Central memory CD4-positive, alpha-beta T cell (primary cell): ENCODE results near the gene ASPDH.

Experiments used
- DNase-seq: peaks from one replicate; pipeline ENCODE4 v3.0.0; 2022

ASPDH gene

DNA sequence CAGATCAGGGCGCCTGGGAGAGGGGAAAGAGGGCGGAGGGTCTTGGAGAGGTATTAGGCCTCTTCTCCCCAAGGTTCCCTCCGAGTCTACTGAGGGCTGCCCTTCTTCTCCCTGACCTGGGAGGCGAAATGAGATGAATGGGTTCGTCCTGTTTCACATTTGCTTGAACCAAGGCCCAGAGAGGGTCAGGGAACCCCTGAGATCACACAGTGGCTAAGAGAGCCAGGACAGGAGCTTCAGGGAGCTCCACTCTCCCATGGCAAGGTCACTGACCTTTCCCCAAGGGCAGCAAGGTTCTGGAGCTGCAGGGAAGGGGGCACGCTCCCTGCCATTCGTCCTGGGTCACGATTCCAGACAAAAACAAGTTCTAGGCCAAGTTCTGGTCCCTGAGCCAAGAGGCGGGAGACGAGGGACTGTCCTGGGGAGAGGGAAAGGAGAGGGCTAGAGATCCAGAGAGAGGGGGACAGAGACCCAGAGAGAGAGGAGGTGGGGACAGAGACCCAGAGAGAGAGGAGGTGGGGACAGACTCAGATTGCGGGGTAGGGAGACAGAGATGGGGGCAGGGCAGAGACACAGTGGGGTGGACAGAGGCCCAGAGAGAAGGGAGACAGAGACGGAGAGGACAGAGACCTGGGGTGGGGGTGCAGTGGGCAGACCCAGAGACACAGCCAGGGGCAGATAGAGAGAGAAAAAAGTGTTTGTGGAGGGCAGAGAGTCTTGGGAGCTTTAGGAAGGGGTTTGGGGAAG is 541 bp downstream of the ASPDH start:
- no peak for DNase-seq

DNA sequence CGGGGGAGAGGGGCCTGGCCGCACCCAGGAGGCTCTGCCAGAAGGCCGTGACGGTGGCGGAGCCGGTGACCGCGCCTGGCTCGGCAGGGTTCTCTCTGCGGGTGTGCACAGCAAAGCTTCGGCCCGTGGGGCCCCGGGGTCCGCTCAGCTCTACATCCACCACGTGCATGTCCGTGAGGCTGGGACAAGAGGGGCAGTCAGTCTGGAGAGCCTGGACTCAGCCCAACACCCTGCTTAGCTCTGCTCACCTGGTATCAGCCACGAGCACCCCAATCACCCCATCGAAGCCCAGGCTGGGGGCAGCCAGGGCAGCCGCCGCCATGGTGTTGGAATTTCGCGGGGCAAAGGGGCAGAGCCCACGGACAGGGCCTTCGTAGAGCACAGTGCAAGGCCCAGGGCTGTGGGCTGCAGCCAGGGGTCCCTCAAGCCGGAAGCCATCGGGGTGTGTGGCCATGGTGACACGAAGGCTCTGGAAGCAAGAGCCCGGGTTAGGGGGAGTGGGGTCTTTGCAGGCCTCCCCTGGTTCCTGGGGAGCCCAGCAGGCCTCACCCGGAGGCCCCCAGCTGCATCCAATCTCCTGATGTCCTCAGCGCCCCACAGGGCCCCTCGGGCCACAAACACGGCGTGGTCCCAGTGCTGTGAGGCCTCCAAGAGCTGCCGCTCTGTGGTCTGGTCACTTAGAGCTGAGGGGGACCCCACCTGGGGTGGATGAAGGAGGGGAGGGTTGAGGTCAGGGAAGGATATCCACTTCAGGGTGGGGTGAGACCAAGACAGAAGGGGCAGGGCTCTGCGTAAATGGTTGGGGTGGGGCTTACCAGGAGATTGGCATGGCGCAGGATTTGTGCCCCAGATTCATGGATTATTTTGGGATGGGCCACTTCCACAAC is 1.4 kb downstream of the ASPDH start:
- DNase-seq: no peak

DNA sequence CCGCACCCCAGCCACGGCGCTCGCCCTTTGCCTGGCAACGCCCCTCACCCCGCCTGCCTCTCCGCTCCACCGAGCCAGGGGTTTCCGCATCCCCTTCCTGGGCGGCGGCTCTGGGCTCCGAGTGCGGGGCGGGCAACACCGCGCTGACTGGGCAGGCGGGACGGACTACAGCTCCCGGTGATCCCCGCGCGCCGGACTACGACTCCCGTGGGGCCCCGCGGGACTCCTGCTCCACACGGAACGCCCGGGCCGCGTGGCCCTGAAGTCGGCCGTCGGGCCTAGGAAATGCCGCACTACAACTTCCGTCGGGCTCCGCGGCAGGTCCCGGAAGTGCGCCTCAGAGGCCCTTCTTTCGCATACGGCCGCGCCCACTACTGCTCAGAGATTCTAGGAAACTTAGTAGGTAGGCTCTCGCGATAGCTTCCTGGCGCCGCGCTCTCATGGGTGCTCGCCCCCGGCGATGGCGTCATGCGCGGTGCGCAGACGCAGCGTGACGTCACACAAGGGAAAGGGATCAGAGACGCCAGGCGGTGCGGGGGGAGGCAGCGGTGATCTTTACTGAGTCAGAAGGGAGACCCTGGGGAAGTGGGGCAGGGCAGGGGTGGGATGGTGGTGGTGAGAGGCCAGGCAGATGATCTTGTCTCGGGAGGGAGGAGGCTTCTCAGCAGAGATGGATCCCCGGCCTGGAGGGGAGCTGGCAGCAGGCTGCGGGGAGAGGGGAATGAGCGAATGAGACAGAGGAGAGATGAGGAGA is 2.5 kb downstream of the ASPDH start, which contains the start of gene JOSD2:
TSS of gene JOSD2 (minus strand) at position 123 of the 754 bp plus-strand sequence. CDS start 760 bp downstream, outside the sequence.
- peak; percentile 98 for DNase-seq

DNA sequence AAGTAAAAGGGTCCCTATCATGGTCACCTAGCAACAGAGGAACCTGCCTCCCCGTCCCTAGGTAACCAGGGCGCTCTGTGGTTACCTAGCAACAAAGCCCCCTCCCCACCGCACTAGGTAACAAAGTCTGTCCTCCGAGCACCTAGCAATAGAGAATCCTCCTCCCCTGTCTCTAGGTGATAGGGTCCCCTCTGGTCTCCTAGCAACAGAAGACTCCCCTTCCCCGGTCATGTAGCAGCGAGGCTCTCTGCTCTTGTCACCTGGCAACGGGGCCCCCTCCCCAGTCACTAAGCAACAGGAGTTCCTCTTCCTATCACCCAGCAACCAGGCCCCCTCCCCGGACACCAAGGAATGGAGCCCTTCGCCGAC is 3.0 kb downstream of the ASPDH start:
- no peak for DNase-seq

DNA sequence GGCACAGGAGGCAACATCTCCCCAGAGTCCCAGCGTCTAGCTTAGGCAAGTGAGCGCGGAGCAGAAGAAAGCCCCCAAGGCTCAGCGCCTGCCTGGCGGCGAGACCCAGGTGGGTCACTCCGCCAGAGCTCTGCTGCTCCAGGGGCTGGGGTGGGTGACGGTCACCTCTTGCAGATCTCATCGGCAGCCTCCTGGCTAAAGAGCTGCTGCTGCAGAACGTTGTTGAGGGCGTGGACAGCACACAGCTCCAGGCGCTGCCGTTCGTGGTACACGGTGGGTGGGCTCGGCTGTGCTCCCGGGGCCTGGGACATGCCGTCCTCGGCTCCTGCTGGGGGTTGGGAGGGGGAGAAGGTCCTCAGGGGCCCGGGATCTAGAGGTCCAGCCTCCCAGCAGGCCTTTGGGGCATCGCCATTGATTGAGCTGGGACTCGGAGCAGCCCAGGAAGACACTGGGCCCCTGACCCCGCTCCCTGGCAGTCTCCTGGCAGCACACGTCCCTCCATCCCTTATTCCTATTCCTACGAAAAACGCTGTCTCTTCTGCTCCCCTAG is 3.5 kb downstream of the ASPDH start:
- DNase-seq: no peak

DNA sequence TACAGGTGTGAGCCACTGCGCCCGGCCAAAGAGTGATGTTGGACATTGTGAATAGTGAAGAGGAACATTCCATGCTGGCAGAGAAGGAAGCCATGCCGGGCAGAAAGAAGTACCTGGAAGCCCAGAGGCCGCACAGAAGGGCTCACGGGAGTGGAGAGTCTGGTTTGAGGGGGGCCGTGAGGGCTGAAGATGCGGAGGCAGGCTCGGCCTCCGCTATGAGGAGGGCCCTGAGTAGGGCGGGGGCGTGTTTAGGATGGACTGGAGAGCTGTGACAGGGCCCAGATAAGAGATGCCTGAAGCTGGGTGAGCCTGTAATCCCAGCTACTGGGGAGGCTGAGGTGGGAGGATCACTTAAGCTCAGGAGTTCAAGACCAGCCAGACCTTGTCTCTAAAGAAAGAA is 4.3 kb downstream of the ASPDH start:
- no peak for DNase-seq

DNA sequence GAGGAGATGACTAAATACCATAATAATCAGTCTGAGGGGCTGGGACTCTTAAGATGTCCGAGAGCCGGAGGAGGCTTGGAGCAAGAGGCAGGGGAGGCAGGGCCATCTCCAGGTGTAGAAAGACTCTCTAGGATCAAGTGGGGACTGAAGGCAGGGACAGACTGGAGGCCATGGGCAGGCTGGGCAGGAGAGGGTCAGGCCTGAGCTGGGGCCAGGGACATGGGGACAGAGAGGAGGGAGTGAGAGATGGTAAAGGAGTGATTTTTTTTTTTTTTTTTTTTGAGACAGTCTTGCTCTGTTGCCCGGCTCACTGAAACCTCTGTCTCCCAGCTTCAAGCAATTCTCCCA is 4.9 kb downstream of the ASPDH start:
- DNase-seq: no peak

DNA sequence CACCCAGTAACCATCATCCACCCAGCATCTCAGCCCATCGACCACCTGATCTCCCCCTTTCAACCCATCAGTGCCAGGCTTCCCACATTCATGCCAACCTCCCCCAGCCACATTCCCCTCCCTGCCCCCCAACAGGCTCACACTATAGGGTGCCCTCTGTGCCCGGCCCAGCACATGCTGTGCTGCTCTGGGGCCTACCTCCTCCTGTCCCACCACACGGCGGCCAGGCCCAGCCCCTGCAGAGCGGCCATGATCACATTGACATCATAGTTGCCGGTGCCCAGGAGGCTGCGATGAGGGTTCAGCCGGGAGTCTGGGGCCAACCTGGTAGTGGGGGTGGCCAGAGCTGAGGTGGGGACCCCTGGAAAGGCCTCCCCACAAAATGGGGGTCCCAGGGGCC is 6.3 kb downstream of the ASPDH start:
- no peak for DNase-seq

DNA sequence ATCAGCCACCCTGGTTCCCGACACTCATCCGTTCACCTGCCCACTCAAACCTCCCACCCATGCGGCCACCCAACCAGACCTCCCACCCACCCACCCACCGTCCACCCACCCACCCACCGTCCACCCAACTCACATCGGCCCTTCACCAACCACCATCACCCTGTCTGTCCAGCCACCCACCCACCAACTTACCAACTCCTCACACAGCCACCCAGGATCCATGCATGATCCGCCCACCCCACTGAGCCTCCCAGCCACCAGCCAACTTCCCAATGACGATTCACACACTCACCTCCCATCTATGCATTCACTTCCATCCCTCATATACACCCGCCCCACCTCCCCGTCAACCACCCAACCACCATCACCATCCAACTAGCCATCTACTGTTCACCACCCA is 7.0 kb downstream of the ASPDH start:
- no peak for DNase-seq

DNA sequence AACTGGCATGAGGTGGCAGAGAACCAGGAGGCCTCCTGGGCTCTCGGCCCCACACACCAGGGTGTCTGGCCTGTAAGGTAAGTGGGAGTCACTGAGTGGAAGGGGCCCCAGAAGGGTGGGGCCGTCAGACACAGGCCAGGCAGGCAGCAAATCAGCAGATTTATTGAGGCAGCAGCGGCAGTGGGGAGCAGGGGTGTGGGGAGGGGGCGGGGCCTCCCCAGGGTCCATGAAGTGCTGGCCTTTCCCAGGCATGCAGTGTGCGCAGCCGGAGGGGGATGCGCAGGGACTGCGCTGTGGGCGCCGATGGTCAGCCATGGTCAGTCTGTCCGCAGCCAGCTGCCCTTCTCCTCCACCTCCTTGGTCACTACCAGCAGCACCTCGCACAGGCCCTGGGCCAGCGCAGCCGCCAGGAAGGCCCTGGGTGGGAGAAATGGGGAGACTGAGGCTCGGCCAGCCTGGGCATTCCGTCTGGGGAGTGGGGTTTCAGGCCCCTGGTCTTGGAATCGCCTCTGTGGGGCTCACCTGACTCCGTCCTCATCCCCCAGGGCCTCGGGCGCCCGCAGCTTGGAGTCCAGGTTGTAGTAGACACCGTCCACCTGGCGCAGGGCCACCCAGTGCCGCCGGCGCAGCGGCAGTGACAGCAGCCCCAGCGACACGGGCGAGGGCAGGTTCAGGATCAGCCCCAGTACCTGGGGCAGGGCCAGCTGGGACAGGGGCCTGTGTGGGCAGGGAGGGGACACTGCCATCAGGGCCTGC is 7.7 kb downstream of the ASPDH start:
- no peak for DNase-seq

DNA sequence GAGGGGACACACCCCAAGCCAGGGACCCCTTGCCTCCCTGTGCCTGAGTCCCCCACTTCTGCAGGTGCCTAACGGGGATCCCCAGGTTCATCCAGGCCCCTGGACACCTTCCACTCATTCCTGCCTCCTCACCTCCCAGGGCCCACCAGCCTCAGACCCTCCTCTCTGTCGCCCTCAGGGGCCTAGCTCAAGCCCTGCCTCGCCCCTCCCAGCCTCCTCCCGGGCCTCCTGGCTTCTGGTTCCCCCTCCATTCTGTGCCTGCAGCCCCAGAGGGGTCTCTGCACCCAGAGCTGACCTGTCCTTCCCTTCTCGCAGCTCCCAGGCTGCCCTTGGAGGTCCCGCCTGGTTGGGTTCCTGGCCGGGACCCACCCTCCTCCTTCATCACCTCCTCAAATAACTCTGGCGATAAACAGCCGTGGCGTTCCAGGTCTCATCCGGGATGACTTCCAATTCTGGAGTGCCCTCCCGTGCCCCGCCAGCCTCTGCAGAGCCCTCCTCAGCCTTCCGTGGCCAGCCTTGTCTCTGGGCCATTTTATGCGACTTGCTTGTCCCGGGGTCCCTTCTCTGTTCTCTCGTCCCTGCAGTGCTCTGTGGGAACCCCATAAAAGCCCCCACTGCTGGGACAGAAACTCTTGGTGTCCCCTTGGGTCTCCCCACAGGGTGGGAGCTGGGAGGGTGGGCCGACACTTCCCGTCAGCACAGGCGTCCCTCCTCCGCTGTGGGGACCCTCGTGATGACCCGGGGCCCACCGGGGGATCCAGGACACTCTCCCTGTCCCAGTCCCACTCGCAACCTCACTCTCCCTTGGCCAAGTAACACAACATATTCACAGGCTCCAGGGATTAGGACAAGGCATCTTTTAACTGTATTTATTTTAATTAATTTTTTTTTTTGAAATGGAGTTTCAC is 11.9 kb downstream of the ASPDH start:
- no peak for DNase-seq

DNA sequence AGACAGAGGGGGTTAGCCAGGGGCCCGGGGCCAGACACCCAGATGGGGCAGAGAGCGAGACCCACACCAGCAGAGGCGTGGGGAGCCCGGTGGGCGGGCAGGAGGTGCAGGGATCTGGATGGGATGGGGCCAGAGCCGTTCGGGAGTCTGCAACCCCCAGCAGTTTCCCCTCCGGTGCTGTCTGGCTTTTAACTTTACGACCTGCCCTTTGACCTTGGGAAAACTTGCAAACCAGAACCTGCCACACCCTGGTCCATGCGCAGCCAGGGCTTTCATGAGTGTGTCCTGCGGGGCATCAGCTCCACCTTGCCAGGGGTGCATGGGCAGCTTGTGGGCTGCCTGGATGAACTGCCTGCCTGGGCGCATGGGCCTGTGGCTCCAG is 12.5 kb downstream of the ASPDH start:
- no peak for DNase-seq

DNA sequence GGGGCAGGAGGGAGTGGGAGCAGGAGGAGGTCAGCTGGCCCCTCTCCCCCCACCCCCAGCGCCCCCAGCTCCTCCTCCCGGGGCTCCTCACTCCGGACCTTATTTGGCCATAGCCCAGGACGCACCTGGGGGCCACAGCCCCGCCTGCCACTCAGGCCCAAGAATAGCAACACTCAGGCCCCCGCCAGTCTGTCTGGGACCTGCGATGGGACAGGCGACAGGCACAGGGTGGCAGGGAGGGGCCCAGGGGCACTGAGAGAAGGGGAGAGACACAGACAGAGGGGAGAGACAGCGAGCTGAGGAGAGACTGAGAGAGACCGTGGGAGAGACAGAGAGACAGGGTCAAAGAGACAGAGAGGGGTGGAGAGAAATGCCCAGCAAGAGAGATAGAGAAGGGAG is 13.0 kb downstream of the ASPDH start:
- no peak for DNase-seq

DNA sequence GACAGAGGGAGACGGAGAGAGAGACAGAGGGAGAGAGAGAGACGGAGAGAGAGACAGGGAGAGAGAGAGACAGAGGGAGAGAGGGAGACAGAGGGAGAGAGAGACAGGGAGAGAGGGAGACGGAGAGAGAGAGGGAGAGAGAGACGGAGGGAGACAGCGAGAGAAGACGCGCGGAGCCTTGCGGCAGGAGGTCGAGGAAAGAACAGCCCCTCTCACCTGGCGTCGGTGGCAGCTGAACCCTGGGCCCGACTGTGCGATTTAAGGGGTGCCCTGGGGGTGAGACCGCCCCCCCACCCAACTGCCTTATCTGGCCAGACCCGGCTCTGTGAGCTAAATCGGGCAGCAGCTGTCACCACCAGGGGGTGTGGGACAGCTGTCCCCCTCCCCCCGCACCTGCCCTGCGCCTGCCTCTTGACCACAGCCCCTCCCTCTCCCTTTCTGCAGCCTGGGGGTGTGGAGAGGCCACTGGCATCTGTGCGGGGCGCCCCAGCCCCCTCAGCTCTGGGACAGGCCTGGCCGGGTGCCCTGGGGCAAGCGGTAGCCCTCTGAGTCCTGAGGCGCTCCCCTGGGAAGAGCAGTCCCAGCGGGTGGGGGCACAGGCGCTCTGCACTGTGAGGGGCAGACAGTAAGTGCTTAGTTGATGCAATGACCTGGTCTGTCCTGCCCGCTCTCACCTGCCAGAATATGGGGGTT is 13.5 kb downstream of the ASPDH start:
- no peak for DNase-seq

DNA sequence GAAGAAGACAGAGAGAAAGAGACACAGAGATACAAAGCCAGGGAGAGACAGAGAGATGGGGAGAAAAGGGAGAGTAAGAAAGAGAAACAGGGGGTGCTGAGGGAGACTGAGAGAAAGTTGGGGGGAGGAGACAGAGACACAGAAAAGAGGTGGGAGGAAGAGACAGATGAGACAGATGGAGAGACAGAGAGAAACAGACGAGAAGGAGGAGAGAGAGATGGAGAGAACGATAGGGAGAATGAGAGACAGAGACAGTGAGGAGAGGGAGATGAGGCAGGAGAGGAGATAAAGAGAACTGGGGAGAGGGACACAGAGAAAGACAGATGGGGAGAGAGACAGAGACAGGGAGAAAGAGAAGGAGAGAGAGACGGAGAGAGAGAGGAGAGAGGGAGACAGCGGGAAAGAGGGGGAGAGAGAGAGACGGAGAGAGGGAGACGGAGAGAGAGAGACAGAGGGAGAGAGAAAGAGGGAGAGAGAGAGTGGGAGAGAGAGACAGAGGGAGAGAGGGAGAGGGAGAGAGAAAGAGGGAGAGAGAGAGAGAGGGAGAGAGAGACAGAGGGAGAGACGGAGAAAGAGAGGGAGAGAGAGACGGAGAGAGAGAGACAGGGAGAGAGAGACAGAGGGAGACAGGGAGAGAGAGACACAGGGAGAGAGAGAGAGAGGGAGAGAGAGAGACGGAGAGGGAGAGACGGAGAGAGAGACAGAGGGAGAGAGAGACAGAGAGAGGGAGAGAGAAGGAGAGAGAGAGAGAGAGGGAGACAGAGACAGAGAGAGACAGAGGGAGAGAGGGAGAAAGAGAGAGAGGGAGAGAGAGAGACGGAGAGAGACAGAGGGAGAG is 15.3 kb downstream of the ASPDH start:
- no peak for DNase-seq

DNA sequence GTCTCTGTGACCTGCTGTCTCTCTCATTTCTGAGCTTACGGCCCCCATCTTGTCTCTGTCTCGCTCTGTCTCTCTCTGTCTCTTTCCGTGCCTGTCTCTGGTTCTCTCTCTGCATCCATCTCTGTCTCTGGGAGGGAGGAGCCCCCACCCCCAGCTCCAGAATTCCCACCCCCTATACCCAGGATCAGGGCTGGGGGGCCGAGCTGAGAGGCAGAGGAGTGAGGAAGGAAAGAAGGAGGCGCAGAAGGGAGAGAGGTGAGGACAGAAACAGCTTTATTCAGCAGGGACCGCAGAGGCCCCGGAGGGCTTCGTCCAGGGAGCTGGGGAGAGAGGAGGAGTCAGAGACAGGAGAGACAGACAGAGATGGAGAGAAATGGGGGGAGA is 16.7 kb downstream of the ASPDH start:
- DNase-seq: no peak

DNA sequence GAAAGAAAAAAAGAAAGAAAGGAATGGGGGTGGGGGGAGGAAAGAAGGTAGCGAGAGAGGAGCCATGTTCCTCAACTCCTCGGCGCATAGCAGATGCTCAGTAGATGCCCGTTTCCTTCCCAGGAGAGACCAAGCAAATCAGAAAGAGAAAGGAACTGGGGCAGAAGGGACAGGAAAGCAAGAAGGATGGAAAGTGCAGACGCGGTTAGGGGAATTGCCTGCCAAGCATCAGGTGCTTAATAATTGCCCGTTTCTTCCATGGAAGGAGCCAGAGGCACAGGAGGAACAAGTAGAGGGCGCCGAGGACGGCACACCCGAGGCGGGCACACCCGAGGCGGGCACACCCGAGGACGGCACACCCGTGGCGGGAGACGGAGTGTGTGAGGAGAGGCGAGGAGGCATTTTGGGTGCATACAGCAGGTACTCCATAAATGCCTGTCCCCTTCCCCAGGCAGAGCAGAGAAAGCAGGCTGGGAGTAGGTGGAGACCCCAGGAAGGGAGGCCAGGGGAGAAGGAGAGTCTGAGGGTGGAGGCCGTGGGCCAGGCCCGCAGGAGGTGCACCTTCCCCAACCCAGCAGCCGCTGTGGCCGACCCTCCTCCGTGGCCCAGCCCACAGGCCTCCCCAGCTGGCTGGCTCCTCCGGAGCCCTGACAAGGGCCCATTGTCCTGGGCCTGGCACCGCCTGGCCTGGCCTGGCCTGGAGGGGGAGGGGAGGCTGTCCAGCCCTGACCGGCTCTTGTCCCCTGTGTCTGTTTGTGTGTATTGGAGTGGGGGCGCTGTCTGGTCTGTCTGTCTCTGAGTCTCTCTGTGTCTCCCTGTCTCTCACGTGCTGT is 17.3 kb downstream of the ASPDH start:
- DNase-seq: no peak

DNA sequence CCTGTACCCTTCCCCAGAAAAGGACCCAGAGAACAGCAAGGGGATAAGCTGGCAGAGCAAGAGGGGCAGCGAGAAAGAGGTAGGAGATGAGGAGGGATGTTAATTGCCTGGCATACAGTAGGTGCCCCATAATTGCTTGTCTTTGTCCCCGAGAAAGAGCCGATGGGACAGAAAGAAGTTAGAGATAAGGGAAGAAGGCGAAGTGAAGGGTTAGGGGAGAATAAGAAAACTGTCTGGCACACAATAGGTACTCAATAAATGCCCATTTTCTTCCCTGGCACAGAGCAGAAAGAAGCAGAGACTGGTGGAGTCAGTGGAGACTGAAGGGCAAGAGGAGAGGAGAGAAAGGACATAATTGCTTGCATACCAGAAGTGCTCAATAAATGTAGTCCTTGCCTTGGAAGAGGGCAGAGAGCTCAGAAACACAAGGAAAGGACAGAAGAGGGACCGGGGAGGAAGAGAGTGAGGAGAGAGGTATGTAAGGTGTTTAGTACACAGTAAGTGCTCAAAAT is 18.6 kb downstream of the ASPDH start:
- no peak for DNase-seq
